Activated B cell treated with CpG ODN at 0.5 μM for 24 hours (primary cell): ENCODE results near the gene CSAD. TPM values are rescaled to one million over a fixed set of nuclear protein-coding genes. Genes with fewer than 3 reads are reported as not detected.
"Not testable (repeated sequence)": the region's sequence is repeated elsewhere in the genome, so short reads cannot be mapped to it uniquely, and the experiment has no call there.

Source experiments
- ATAC-seq: fragments of 200-7000 bp; cut with Tn5 transposase; one replicate; pipeline ENCODE4 v1.10.0; 2021; ENCODE audit warnings: low read depth, mild to moderate bottlenecking, moderate library complexity
- CTCF ChIA-PET: fragments of 350-600 bp; sonication (Branson Sonifier 250); formaldehyde crosslinking; loops from one replicate; lab custom pipeline; 2021; ENCODE audit warnings: antibody characterized with exemption; lab: Charles Lee
- POLR2A ChIA-PET: fragments of 350-600 bp; sonication (Branson Sonifier 250); formaldehyde crosslinking; loops from one replicate; lab custom pipeline; 2021; ENCODE audit warnings: antibody characterized with exemption; lab: Charles Lee
- DNase-seq: peaks from one replicate; pipeline ENCODE4 v3.0.0; 2022
- H3K27ac Mint-ChIP-seq: one replicate; pipeline ENCODE4 v1.8.0; 2020; ENCODE audit warnings: mixed read lengths
- H3K27me3 Mint-ChIP-seq: one replicate; pipeline ENCODE4 v1.8.0; 2021; ENCODE audit warnings: mixed read lengths
- H3K36me3 Mint-ChIP-seq: one replicate; pipeline ENCODE4 v1.8.0; 2021; ENCODE audit warnings: low read depth, mixed read lengths
- H3K4me1 Mint-ChIP-seq: one replicate; pipeline ENCODE4 v1.8.0; 2021; ENCODE audit warnings: mixed read lengths
- H3K4me3 Mint-ChIP-seq: one replicate; pipeline ENCODE4 v1.8.0; 2020; ENCODE audit warnings: mild to moderate bottlenecking, mixed read lengths
- H3K9me3 Mint-ChIP-seq: one replicate; pipeline ENCODE4 v1.8.0; 2020; ENCODE audit warnings: mixed read lengths
- intact Hi-C: fragments of 100-400 bp; cut with micrococcal nuclease; formaldehyde crosslinking; loops from one replicate; pipeline ENCODE4 v1.15.1; 2024
- total RNA-seq: library from RNA; stranded (reverse); gene quantifications from 2 replicates; pipeline ENCODE4 v1.2.3, GENCODE V29; 2022
- TF ChIP-seq, protein P1 (sequence below): fragments of 200-600 bp; IDR thresholded peaks from one replicate; pipeline ENCODE4 v1.8.0; 2022; ENCODE audit warnings: antibody characterized with exemption, mild to moderate bottlenecking

The CSAD gene
- total RNA-seq, 1 donor from 2014 or later: 34.6 TPM

DNA sequence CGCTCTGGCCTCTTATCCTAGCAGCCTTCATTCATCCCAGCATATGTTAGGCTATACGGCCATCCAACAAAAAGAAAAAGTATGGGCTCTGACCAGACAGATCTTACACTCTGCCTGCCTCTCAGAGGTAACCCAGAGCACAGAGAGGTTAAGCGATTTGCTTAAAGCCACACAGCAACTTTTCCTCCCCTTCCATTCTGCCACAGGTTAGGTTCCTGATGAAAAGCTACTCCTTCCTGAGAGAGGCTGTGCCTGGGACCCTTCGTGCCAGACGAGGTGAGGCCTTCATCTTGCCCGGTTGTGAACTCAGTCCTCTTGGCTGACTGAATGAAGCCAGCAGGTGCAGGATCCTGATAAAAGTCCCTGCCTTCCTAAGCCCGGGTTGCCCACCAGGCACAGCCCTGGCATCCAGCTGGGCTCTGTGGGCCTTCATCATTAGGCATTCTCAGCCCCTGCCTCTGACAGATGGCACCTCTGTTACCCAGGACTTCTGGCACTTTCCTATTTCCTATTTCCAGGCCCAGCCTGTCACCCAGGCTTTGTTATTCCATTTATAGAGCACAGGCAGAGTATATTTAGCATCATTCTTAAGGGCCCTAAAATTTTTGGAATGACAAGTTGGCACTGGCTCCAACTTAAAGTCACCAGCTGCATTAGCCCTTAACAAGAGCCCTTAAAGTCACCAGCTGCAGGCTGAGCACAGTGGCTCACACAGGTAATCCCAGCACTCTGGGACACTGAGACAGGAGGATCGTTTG lies 64.7 kb downstream of the CSAD start:
- ATAC-seq (no peak), DNase-seq (no peak)
- ChIA-PET POLR2A (no interaction called here), CTCF (interaction anchor here (0.7 kb wide), 1 partner anchor 50 kb away, joined by 3 read pairs; no protein-coding TSS in a partner anchor)
- TF ChIP-seq, protein P1, sequence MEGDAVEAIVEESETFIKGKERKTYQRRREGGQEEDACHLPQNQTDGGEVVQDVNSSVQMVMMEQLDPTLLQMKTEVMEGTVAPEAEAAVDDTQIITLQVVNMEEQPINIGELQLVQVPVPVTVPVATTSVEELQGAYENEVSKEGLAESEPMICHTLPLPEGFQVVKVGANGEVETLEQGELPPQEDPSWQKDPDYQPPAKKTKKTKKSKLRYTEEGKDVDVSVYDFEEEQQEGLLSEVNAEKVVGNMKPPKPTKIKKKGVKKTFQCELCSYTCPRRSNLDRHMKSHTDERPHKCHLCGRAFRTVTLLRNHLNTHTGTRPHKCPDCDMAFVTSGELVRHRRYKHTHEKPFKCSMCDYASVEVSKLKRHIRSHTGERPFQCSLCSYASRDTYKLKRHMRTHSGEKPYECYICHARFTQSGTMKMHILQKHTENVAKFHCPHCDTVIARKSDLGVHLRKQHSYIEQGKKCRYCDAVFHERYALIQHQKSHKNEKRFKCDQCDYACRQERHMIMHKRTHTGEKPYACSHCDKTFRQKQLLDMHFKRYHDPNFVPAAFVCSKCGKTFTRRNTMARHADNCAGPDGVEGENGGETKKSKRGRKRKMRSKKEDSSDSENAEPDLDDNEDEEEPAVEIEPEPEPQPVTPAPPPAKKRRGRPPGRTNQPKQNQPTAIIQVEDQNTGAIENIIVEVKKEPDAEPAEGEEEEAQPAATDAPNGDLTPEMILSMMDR: no peak
- no peaks in the 10 kb centered on the region for H3K9me3 Mint-ChIP-seq
- H3K27me3 Mint-ChIP-seq: no peaks in the 10 kb centered on the region
- intact Hi-C loops: no loop called here
- H3K4me1 Mint-ChIP-seq: no peaks in the 10 kb centered on the region
- no peak overlapping the region for H3K27ac Mint-ChIP-seq
- no peak overlapping the region for H3K4me3 Mint-ChIP-seq
- no peaks in the 10 kb centered on the region for H3K36me3 Mint-ChIP-seq

DNA sequence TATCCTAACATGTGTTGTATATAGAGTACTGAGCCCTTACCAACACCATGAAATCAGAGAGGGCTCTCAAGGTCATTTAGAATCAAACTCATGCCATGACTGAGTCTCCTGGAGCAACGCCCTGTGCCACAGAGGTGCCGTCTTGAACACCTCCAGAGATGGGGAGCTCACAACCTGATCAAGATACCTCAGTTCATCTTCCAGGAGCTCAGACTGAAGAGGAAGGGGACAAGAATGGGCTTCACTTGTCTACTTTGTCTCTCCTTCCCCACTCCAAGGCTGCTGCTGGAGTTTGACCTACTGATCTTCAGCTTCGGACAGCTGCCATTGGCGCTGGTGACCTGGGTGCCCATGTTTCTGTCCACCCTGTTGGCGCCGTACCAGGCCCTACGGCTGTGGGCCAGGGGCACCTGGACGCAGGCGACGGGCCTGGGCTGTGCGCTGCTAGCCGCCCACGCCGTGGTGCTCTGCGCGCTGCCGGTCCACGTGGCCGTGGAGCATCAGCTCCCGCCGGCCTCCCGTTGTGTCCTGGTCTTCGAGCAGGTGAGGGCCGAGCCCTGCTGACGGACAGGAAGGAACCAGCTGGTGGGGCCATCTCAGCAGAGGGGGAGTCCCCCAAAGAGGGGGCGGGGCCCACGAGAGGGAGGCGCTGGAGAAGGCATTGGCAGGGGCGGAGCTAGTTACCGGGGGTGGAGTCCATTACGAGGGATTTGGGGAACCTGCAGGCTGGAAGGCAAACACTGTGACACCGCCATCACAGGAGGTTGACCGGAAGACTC lies 65.4 kb downstream of the CSAD start:
- DNase-seq: no peak
- no peaks in the 10 kb centered on the region for H3K4me1 Mint-ChIP-seq
- no peak overlapping the region for H3K4me3 Mint-ChIP-seq
- no peak for ATAC-seq
- H3K27me3 Mint-ChIP-seq: no peaks in the 10 kb centered on the region
- POLR2A ChIA-PET: no interaction called here
- no peak overlapping the region for H3K27ac Mint-ChIP-seq
- H3K9me3 Mint-ChIP-seq: no peaks in the 10 kb centered on the region
- intact Hi-C loops: no loop called here
- no peaks in the 10 kb centered on the region for H3K36me3 Mint-ChIP-seq
- CTCF ChIA-PET: interaction anchor here (0.7 kb wide), 1 partner anchor 50 kb away, joined by 3 read pairs; no protein-coding TSS in a partner anchor
- TF ChIP-seq, protein P1: no peak

DNA sequence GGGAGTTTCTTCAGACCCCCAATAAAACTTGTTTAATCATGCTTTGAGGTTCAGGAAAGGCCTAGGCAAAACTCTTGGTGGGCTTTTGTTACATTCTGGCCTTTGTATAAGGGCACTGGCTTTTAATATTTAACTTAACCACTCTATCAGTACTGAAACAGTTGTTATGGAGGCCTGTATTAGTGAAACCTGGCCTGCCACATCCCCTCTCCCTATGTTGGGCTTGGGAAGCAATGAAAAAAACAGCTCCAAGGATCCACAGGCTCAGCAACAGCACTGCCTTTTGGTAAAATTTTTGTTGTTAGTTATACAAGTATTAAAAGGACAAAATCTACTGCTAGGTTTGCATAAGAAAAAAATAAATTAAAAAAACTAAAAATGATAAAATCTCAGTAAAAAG lies 66.8 kb downstream of the CSAD start:
- intact Hi-C loops: loop anchor here (5.0 kb wide), 1 partner anchor 33 kb away; no protein-coding TSS in a partner anchor
- ATAC-seq (no peak), DNase-seq (no peak)
- TF ChIP-seq, protein P1: no peak
- H3K4me1 Mint-ChIP-seq: no peaks in the 10 kb centered on the region
- H3K36me3 Mint-ChIP-seq: no peaks in the 10 kb centered on the region
- ChIA-PET CTCF (no interaction called here), POLR2A (no interaction called here)
- H3K9me3 Mint-ChIP-seq: no peaks in the 10 kb centered on the region
- H3K27me3 Mint-ChIP-seq: no peaks in the 10 kb centered on the region
- no peak overlapping the region for H3K27ac Mint-ChIP-seq
- no peak overlapping the region for H3K4me3 Mint-ChIP-seq

DNA sequence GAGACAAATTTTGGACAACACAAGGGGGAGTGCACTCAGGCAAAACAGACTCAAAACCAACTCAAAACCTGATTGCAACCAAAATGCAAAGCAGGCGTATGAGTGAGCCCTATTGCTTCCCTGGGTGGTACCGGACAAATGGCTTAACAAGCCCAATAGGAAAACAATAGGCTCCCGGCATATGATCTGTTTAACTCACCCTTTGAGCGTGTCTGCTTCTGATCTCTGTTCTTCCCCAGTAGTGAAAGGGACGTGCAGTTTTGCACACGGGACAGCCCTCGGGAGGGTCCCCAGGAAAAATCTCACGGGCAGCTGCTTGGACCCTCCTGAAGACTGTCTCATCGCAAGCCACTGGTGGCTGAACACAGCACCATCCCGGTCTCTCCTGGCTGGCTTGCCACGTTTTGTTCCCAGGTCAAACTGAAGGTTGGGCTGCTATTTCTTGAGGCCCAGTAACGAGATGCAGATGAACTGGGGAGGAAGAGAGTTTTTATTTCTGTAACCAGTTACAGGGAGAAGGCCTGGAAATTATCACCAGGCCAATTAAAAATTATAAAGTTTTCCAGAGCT lies 67.5 kb downstream of the CSAD start:
- ATAC-seq (no peak), DNase-seq (no peak)
- Mint-ChIP-seq H3K4me1 (no peaks in the 10 kb centered on the region), H3K36me3 (no peaks in the 10 kb centered on the region), H3K27me3 (no peaks in the 10 kb centered on the region), H3K4me3 (no peak overlapping the region), H3K27ac (no peak overlapping the region), H3K9me3 (no peaks in the 10 kb centered on the region)
- intact Hi-C loops: loop anchor here (5.0 kb wide), 1 partner anchor 34 kb away; no protein-coding TSS in a partner anchor
- TF ChIP-seq, protein P1: no peak
- ChIA-PET CTCF (no interaction called here), POLR2A (interaction anchor here (0.6 kb wide), 1 partner anchor 1123 kb away, joined by 5 read pairs; no protein-coding TSS in a partner anchor)

DNA sequence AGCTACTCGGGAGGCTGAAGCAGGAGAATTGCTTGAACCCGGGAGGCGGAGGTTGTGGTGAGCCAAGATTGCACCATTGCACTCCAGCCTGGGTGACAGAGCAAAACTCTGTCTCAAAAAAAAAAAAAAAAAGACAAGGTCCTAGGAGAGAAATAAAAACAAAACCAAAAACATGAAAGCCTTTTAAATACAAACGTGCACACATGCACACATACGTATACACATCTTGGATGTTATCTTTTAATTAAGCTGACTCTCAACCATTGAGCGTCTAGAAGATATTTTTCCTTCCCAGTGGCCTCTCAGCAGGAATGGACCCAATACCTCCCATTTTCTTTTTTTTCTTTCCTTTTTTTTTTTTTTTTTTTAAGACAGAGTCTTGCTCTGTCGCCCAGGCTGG lies 68.3 kb downstream of the CSAD start:
- H3K27ac Mint-ChIP-seq, H3K9me3 Mint-ChIP-seq, H3K27me3 Mint-ChIP-seq, CTCF ChIA-PET, H3K4me3 Mint-ChIP-seq, ATAC-seq, POLR2A ChIA-PET, H3K36me3 Mint-ChIP-seq, DNase-seq, H3K4me1 Mint-ChIP-seq: not testable (repeated sequence)
- intact Hi-C loops: loop anchor here (5.0 kb wide), 1 partner anchor 35 kb away; no protein-coding TSS in a partner anchor

Other genes with a start within 250 kb of the CSAD start
- 3.9 and 4.7 TPM in 2 replicates for gene KRT18, start 231.8 kb downstream of the CSAD start, total RNA-seq
- gene EIF4B, start 174.5 kb downstream of the CSAD start, total RNA-seq: 726 and 733 TPM in 2 replicates
- gene TNS2, start 130.9 kb downstream of the CSAD start, total RNA-seq: 0.29 and 1.5 TPM in 2 replicates
- gene SPRYD3, start 101.5 kb downstream of the CSAD start, total RNA-seq: 32.5 and 33.9 TPM in 2 replicates
- not detected in 2 replicates for gene IGFBP6, start 83.3 kb downstream of the CSAD start, total RNA-seq
- not detected in 2 replicates for gene SOAT2, start 77.4 kb downstream of the CSAD start, total RNA-seq
- 64.4 and 67.2 TPM in 2 replicates for gene ZNF740, start 203 bp downstream of the CSAD start, total RNA-seq
- 137 and 139 TPM in 2 replicates for gene ITGB7, start 26.3 kb upstream of the CSAD start, total RNA-seq
- 5.5 and 7.5 TPM in 2 replicates for gene RARG, start 51.3 kb upstream of the CSAD start, total RNA-seq
- 6.2 and 8.2 TPM in 2 replicates for gene ESPL1, start 87.4 kb upstream of the CSAD start, total RNA-seq
- 486 and 578 TPM in 2 replicates for gene PFDN5, start 114.6 kb upstream of the CSAD start, total RNA-seq
- gene MYG1, start 118.8 kb upstream of the CSAD start, total RNA-seq: 59.1 and 65.3 TPM in 2 replicates
- gene AAAS, start 140.7 kb upstream of the CSAD start, total RNA-seq: 57.3 and 72.1 TPM in 2 replicates
- gene SP7, start 155.4 kb upstream of the CSAD start, total RNA-seq: not detected in 2 replicates
- 99.2 and 102 TPM in 2 replicates for gene SP1, start 199.3 kb upstream of the CSAD start, total RNA-seq
- not detected in 2 replicates for gene AMHR2, start 242.9 kb upstream of the CSAD start, total RNA-seq